Stimulated activated CD8-positive, alpha-beta memory T cell treated with anti-CD3 and anti-CD28 coated beads, Interleukin-4, amount 100 ng/mL, for 48 hours (primary cell): Measurements from ENCODE around the gene SLC30A2.

Source experiments
- DNase-seq: peaks from one replicate; pipeline ENCODE4 v3.0.0-alpha.2; 2020

Gene SLC30A2

GRCh38 chr1:26067432-26067911, 21.6 kb upstream of the SLC30A2 start, which contains the start of gene TRIM63:
Gene TRIM63, minus strand, starts transcription at chr1:26067630. Its CDS starts 136 bp downstream, at chr1:26067494.
- no peak for DNase-seq

DNA sequence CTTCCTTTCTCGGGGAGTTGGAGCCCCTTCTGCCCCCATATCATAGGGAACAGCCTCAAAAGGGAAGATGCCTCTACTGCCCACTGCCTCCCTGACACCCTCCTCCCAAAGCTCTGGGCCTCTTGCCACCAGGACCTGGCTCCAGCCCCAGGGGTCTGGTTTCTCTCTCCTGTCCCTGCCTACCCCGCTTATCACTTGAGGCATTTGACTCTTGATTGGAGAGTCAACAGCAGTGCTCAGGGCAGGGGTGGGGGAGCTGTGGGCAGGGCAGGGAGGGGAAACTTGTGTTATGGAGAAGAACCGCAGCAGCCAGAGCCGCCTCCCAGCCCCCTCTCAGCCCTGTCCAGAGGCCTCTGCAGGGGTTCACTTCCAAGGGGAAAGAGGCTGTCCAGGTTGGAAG, 20.9 kb upstream of the SLC30A2 start:
- DNase-seq: no peak

- DNase-seq: no peak
These were observed 20.2 kb upstream of the SLC30A2 start for GRCh38 chr1:26066160-26066559.

- DNase-seq: no peak
These were observed 18.6 kb upstream of the SLC30A2 start for GRCh38 chr1:26064553-26064952.

DNA sequence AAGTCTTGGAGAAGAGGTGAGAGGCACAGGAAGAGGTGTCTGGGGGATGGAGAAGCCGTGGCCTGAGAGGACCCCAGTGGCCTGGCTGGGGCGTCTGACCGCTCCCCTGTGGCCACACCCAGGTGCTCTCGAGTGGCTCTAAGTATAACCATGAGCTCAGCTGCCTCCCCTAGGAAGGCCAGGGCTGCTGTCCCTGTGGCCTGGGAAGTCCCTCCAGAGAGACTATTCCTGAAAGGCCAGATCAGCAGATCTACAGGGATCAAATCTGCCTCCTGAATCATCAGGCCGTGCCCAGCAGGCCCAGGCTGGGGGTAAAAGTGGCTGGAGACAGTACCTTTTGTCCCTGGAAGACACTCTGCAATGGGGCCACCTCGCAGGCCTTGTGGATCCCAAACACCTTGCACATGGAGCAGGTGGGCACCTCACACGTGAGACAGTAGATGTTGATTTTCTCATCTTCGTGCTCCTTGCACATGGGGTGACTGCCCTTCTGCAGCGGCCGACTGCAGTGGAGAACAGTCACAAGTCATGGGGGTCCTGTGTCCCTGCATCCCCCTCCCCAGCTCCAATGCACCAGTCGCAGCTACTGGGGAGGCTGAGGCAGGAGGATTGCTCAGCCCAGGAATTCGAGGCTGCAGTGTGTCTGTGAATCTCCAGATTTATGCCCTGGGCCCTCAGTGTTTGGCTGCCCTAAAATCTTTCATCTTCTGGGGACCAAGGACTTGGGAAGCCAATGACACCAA, 15.1 kb upstream of the SLC30A2 start:
- no peak for DNase-seq

GRCh38 chr1:26059906-26060305, 14.0 kb upstream of the SLC30A2 start:
- no peak for DNase-seq

GRCh38 chr1:26058052-26058595, 12.2 kb upstream of the SLC30A2 start:
- no peak for DNase-seq

DNA sequence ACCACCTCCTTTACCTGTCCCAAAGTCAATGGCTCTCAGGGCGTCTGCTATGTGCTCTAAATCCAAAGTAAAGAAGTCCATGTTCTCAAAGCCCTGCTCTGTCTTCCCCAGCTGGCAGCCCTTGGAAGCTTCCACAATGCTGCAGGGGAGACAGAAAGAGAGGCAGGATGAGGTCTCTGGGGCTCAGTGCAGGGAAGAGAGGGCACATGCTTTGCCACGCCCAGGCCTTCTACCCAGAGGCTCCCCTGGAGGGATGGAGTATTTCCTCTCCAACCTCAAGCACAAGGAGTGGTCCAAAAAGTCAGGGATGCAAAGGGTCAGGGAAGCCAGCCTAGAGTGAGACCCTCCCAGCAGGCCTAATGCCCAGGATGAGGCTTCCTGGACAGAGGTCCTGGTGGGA, 11.3 kb upstream of the SLC30A2 start:
- no peak for DNase-seq

- DNase-seq: no peak
These were observed 9.1 kb upstream of the SLC30A2 start for GRCh38 chr1:26055041-26055440.

GRCh38 chr1:26053718-26054560, 8.0 kb upstream of the SLC30A2 start:
- DNase-seq: no peak

- DNase-seq: no peak
These were observed 4.3 kb upstream of the SLC30A2 start for GRCh38 chr1:26050248-26050640.

GRCh38 chr1:26049531-26050247, 3.8 kb upstream of the SLC30A2 start:
- no peak for DNase-seq

GRCh38 chr1:26047278-26047874, 1.5 kb upstream of the SLC30A2 start:
- no peak for DNase-seq

GRCh38 chr1:26046246-26047095, 553 bp upstream of the SLC30A2 start:
- DNase-seq: no peak

- no peak for DNase-seq
These were observed 772 bp downstream of the SLC30A2 start for GRCh38 chr1:26044971-26045721.

- DNase-seq: no peak
These were observed 1.5 kb downstream of the SLC30A2 start for GRCh38 chr1:26044414-26044813.

DNA sequence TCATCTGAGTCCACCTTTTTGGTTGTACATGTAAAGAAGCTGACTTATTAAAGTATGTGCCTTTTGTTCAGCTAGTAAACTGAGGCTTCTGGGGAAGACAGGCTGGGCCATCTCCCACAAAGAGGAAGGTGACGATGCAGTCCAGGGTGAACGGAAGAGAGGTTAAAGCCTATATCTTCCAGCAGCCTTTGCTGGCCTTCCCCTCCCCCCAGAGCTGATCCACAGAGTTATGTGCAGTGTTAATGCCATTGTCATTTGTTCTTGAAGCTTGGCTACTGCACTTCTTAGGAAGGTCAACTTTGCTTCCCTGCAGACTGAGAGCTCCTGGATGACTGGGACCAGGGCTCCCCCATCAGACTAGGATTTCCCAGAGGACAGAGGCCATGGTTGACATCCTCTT, 2.2 kb downstream of the SLC30A2 start:
- no peak for DNase-seq

DNA sequence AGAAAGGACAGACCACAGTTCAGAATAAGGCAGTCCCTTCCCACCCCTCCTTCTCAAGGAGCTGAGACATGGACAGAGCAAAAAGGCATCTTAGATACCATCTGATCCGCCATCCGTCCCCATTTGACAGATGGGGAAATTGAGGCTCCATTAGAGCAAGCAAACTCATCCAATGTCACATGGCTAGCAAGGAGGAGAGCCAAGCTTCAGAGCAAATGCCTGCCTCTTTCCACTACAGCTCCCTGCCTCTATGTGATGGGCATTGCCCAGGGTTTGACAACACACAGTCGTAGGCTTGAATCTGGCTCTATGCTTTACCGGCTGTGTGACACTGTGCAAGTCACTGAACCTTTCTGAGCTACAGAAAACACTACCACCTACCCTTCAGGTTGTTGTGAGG, 3.9 kb downstream of the SLC30A2 start:
- no peak for DNase-seq

- DNase-seq: no peak
These were observed 4.5 kb downstream of the SLC30A2 start for GRCh38 chr1:26041401-26041800.

DNA sequence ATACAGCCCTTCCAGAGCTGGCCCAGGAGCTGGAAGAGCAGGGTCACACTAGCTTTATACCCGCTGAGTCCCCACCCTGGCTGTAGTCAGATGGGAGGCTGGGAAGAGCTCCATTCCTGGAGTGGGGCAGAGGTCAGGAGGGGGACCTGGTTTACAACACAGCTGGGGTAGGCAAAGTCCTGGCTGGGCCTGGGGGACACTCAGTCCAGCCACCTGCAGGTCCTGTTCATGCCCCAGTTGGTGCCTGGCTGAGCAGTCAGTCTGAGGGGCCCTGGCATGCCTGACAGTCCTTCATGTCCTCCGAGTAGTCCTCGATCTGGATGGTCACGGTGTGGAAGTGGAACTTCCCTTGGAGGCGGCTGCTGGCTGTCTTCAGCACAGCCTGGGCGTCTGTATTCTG, 7.0 kb downstream of the SLC30A2 start:
- DNase-seq: no peak

DNA sequence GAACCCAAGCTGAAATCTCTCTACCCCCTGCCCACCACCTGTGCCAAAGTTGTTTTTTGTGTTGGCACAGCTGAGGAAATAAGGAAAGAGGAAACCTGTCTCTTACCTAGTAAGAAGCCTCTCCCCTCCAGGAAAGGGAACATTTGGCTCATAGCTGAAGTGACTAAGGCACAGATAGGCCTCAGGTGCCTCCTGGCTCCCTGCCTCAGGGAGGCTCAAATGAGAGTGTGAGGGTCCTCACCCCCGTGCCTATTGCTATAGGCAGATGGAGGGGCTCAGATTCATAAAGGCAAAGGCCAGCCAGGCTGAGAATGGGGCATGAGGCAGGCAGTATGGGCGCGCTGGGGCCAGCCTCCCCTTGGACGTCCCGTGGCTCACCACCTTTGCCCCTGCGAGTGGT, 7.4 kb downstream of the SLC30A2 start:
- DNase-seq: no peak
